Measurements from ENCODE around the gene CFAP97D2.

GRCh38 chr13:114235697-114236096, 56.6 kb downstream of the CFAP97D2 start:
- no peak for TF ChIP-seq YY1 (IDR thresholded peaks at IDR 0.05; ENCODE audit: insufficient read depth, insufficient read length)
- no peak for TF ChIP-seq ZNF274 (IDR thresholded peaks at IDR 0.05; ENCODE audit: low read depth, low read length)
